NCI-H1930 (cell line): Measurements from ENCODE around the gene AIFM3.
"Not testable (repeated sequence)": the region's sequence is repeated elsewhere in the genome, so short reads cannot be mapped to it uniquely, and the experiment has no call there.

Experiments
- DNase-seq, 2 experiments: peaks; one replicate each; lab custom pipeline; 2025; lab: John Stamatoyannopoulos, UW

AIFM3 gene

GRCh38 chr22:20942203-20942902 lies 24.7 kb upstream of the AIFM3 start:
- not testable (repeated sequence) for DNase-seq

- no peak for DNase-seq
Observed at GRCh38 chr22:20943104-20943933, 23.7 kb upstream of the AIFM3 start.

GRCh38 chr22:20944042-20944441 lies 23.0 kb upstream of the AIFM3 start:
- no peak for DNase-seq

GRCh38 chr22:20945578-20945934 lies 21.5 kb upstream of the AIFM3 start:
- DNase-seq = no peak

- DNase-seq = no peak
Observed at GRCh38 chr22:20946080-20946986, 20.7 kb upstream of the AIFM3 start.

GRCh38 chr22:20946991-20947390 lies 20.1 kb upstream of the AIFM3 start:
- no peak for DNase-seq

- DNase-seq = no peak
Observed at GRCh38 chr22:20948450-20948849, 18.6 kb upstream of the AIFM3 start.

- DNase-seq = no peak
Observed at GRCh38 chr22:20948989-20949388, 18.1 kb upstream of the AIFM3 start.

GRCh38 chr22:20949698-20950183 lies 17.3 kb upstream of the AIFM3 start:
- DNase-seq = no peak

- DNase-seq = no peak
Observed at GRCh38 chr22:20951151-20951931, 15.7 kb upstream of the AIFM3 start.

GRCh38 chr22:20951932-20952380 lies 15.1 kb upstream of the AIFM3 start:
- no peak for DNase-seq

- DNase-seq = no peak
Observed at GRCh38 chr22:20952544-20953341, 14.3 kb upstream of the AIFM3 start.

- DNase-seq = no peak
Observed at GRCh38 chr22:20953342-20953608, 13.8 kb upstream of the AIFM3 start.

GRCh38 chr22:20953668-20954500 lies 13.2 kb upstream of the AIFM3 start:
- no peak for DNase-seq

GRCh38 chr22:20955548-20955947 lies 11.5 kb upstream of the AIFM3 start:
- no peak for DNase-seq

- DNase-seq = no peak
Observed at GRCh38 chr22:20956258-20957101, 10.6 kb upstream of the AIFM3 start.

GRCh38 chr22:20957102-20957682 lies 9.9 kb upstream of the AIFM3 start:
- no peak for DNase-seq

GRCh38 chr22:20957683-20958431 lies 9.2 kb upstream of the AIFM3 start:
- peak in 1 of 2 experiments; percentile 28 for DNase-seq
